Psoas muscle (tissue), 8 donors: ENCODE measurements around the gene KIF21B. TPM values are rescaled to one million over a fixed set of nuclear protein-coding genes. Genes with fewer than 3 reads are reported as not detected.

ENCODE experiments used
- ATAC-seq, 4 donors: fragments of 200-7000 bp; cut with Tn5 transposase; one replicate each; pipeline ENCODE4 v1.9.1; 2020; ENCODE audit warnings: moderate library complexity in 3 of 4, mild to moderate bottlenecking in 2 of 4
- DNase-seq, 2 donors: peaks; one replicate each; pipeline ENCODE4 v3.0.0-alpha.2; 2020
- H3K27ac ChIP-seq: fragments of 200-600 bp; one replicate; pipeline ENCODE4 v1.8.0; 2022
- H3K27me3 ChIP-seq, 3 donors: fragments of 200-600 bp in 1 of 3; one replicate each; pipeline versions ENCODE4 v1.6.1 to v1.8.0; 2013 to 2022; ENCODE audit warnings: low read length in 2 of 3, mild to moderate bottlenecking in 2 of 3, moderate library complexity in 1 of 3; ENCODE audit not compliant: insufficient read depth in 3 of 3
- H3K36me3 ChIP-seq, 2 donors: fragments of 200-600 bp in 1 of 2; one replicate each; pipeline versions ENCODE4 v1.6.1 to v1.8.0; 2013 to 2022; ENCODE audit warnings: low read depth in 1 of 2, mild to moderate bottlenecking in 1 of 2, moderate library complexity in 1 of 2; ENCODE audit not compliant: insufficient read depth in 1 of 2
- H3K4me1 ChIP-seq: fragments of 200-600 bp; one replicate; pipeline ENCODE4 v1.8.0; 2022
- H3K4me3 ChIP-seq: fragments of 200-600 bp; one replicate; pipeline ENCODE4 v1.8.0; 2022; ENCODE audit warnings: mild to moderate bottlenecking
- H3K9me3 ChIP-seq: fragments of 200-600 bp; one replicate; pipeline ENCODE4 v1.8.0; 2022
- WGBS, 3 donors: extraction: QIAGEN DNeasy Blood & Tissue Kit; methylation state at CpG; one replicate each; pipeline versions ENCODE4 v1.1.6 to v1.1.7; 2013; 5-methylcytosine and 5-hydroxymethylcytosine counted together
- intact Hi-C, 2 donors: fragments of 100-400 bp; cut with DNase I; formaldehyde crosslinking; loops; one replicate each; pipeline versions ENCODE4 v1.11.0 to v1.14.2; 2022
- polyA plus RNA-seq, 3 donors: library from polyadenylated mRNA; stranded (reverse); fragments of 200-250 nt; gene quantifications; one replicate each; pipeline ENCODE4 v1.2.3, GENCODE V29; 2013
- total RNA-seq, 4 donors: library from RNA; stranded (reverse); fragmentation: NEBNext Ultra II Directional in 2 of 4; extraction: Animal tissue kit (Norgen Biotek cat#: 25700) in 2 of 4; gene quantifications; one replicate each; pipeline versions ENCODE4 v1.2.1 to v1.2.4, GENCODE V29; 2021 to 2023
- TF ChIP-seq, protein P1 (sequence below): fragments of 200-600 bp; IDR thresholded peaks from one replicate; pipeline ENCODE4 v1.8.0; 2022; ENCODE audit warnings: antibody characterized with exemption
- donor health status: healthy with polysubstance abuse.
- donor health status: DM: no; HTN: no; CAD: no; lungs with moderate emphysema.
- donor health status: Bipolar disorder and iron deficiency.
- donor health status: healthy.
- donor health status: DM: yes; HTN: yes; CAD: no.
- donor health status: DM: no; HTN: no; CAD: no.
- donor health status: DM: no; HTN: no; CAD: no.
- donor health status: DM: yes; HTN: yes; CAD: no.

The KIF21B gene
- total and polyA plus RNA-seq, 7 donors, result 0.04 to 0.81 (median 0.20) TPM

DNA sequence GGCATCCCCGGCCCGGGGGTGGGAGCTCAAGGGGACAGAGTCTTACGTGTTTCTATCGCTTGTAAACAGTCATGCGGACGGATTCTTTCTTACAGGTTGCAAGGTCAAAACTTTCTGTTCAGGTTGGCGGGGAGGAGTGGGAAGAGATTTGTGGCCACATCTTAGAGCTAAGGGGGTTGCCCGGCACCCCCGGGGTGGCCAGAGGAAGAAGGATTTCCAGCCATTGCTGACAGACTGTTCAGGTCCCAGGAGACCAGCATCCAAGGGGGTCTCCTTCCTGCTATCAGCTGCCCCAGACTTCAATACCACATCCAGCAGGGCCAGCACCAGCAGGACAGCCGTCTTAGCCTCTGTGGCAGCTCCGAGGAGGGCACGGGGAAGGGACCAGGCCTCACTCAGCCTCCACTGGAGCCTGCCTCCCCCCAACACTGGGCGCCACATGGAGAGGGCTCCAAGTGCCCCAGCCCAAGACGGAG is 52.0 kb downstream of the KIF21B start:
- ATAC-seq, result peak in 1 of 4 donors; percentile 7
- intact Hi-C loops, result loop anchor here in 1 of 2 donors (5.0 kb wide), 1 partner anchor 146 kb away; no protein-coding TSS in a partner anchor
- Histone ChIP-seq H3K36me3 (no peaks in the 10 kb centered on the region), H3K27ac (no peak overlapping the region), H3K27me3 (no peaks in the 10 kb centered on the region), H3K9me3 (no peaks in the 10 kb centered on the region), H3K4me1 (no peaks in the 10 kb centered on the region), H3K4me3 (no peak overlapping the region)
- no peak for DNase-seq
- WGBS, 3 donors, result 86 to 89% (median 88%) methylated on average over 14 of the region's 14 CpGs
- TF ChIP-seq, protein P1, sequence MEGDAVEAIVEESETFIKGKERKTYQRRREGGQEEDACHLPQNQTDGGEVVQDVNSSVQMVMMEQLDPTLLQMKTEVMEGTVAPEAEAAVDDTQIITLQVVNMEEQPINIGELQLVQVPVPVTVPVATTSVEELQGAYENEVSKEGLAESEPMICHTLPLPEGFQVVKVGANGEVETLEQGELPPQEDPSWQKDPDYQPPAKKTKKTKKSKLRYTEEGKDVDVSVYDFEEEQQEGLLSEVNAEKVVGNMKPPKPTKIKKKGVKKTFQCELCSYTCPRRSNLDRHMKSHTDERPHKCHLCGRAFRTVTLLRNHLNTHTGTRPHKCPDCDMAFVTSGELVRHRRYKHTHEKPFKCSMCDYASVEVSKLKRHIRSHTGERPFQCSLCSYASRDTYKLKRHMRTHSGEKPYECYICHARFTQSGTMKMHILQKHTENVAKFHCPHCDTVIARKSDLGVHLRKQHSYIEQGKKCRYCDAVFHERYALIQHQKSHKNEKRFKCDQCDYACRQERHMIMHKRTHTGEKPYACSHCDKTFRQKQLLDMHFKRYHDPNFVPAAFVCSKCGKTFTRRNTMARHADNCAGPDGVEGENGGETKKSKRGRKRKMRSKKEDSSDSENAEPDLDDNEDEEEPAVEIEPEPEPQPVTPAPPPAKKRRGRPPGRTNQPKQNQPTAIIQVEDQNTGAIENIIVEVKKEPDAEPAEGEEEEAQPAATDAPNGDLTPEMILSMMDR, result no peak

DNA sequence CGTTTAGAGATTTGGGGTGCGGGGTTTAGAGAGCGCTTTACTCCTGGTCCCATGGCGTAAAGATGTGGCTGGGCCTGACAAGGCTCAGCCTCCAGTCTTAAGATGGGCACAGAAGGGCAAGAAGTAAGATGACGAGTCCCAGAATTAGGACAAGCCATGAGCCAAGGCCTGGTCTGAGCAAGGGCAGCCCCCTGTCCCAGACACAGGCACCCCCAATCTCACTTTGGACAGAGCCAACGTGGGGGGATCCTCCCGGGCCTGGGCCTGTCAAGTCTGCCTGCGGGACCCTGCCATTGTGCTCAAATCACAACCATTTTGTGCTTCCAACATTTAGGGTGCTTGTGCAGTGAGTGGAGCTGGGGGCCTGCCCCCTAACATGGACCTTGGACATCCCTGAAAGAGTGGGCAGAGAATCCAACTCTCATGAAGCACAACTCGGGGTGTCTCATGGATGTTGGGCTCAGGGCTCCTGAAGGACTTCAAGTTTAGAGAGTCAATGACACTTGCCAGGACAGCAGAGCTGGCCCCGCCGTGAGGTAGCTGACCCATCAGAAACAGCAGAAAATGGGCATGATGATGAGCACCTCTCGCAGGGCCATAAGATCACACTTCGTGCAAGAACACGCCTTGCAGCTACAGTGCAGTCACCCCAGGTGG is 52.6 kb downstream of the KIF21B start:
- H3K27ac ChIP-seq, result no peak overlapping the region
- WGBS, 3 donors, result 93 to 97% (median 94%) methylated on average over 14 of the region's 14 CpGs
- H3K36me3 ChIP-seq, result no peaks in the 10 kb centered on the region
- H3K4me3 ChIP-seq, result no peak overlapping the region
- intact Hi-C loops, result loop anchor here in 1 of 2 donors (5.0 kb wide), 1 partner anchor 146 kb away; no protein-coding TSS in a partner anchor
- H3K9me3 ChIP-seq, result no peaks in the 10 kb centered on the region
- H3K27me3 ChIP-seq, result no peaks in the 10 kb centered on the region
- no peaks in the 10 kb centered on the region for H3K4me1 ChIP-seq
- ATAC-seq (no peak), DNase-seq (no peak)
- TF ChIP-seq, protein P1, result no peak

DNA sequence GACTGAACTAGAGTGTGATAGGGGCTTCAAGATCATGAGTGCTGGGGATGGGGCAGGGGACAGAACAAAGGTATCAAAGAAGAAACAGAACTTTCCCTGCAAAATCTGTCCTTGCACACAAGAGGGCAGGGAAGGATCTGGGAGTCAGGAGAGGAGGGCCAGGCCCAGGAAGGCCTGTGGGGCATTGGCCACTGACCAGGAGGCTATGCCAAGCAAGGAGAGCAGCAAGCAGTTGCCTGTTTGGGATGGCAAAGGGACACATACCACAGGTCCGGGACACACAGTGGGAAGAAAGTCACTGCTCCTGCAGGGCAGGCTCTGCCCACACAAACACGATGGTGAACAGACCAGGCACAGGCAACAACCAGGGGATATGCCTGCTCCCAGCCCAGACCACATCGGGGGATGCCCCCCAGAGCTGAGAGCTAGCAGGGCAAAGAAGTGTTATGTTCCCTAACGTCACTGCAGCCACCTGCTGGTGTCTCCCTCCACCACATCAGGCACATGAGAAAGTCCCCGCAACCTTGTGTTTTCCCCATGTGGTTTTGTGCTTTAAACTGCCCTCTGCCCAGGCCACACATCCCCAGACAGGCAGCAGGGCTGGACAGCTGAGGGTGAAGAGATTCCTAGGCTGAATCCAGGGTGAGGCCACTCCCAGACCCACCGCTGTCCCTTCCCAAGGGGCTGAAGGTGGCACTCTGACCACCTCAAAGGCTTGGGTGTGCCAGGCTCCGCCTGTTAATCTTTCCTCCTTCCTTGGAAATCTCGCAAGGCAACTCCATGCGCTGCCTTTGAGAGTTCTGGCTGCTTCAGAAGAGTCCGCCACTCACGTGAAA is 53.6 kb downstream of the KIF21B start:
- ATAC-seq (peak in 2 of 4 donors; percentile 25 to 48), DNase-seq (no peak)
- no peaks in the 10 kb centered on the region for H3K36me3 ChIP-seq
- TF ChIP-seq, protein P1, result no peak
- no peak overlapping the region for H3K27ac ChIP-seq
- H3K27me3 ChIP-seq, result no peaks in the 10 kb centered on the region
- no peak overlapping the region for H3K4me3 ChIP-seq
- 68 to 78% (median 69%) methylated on average over 11 of the region's 11 CpGs for WGBS, 3 donors
- no peaks in the 10 kb centered on the region for H3K9me3 ChIP-seq
- H3K4me1 ChIP-seq, result no peaks in the 10 kb centered on the region
- intact Hi-C loops, result loop anchor here in 1 of 2 donors (5.0 kb wide), 1 partner anchor 147 kb away; no protein-coding TSS in a partner anchor

DNA sequence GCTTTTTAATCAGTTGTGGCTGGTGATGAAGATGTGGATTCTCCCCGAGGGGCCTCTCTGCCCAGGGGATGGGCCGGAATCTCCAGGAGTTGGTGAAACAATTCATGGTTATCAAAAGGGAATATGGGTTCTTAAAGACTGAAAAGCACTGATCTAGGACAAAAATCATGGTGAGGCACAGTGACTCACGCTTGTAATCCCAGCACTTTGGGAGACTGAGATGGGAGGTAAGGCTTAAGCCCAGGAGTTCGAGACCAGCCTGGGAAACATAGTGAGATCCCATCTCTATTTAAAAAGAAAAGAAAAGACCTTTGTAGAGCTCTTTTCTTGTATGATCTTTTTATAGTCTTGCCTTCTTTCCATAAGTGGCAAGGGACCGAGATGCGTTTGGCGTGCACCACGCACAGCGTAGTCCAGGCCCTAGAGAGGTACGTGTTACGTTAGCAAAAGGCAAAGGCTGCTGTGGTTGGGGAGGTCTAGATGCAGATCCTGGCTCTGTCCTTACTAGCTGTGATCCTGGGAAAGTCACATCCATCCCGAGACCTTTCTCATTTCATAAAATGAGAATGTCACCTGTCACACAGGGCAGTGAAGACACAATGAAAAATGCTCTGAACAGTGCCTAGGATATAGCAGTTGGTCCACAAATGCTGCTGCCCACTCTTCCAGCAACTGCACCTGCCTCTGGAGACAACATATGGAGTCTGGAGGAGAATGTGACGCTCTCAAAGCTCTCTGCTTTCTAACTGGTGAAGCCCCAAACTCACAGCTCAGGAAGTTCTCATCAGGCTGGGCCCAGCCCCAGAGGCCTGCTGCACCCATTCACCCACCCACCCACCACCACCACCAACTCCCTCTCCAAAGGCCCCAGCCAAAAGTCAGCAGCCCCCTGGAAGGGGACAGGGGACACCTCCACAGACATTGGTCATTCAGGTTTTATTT is 54.8 kb downstream of the KIF21B start:
- DNase-seq (no peak), ATAC-seq (no peak)
- H3K27ac ChIP-seq, result no peak overlapping the region
- no peaks in the 10 kb centered on the region for H3K4me1 ChIP-seq
- no peak overlapping the region for H3K4me3 ChIP-seq
- no peaks in the 10 kb centered on the region for H3K9me3 ChIP-seq
- H3K27me3 ChIP-seq, result no peaks in the 10 kb centered on the region
- WGBS, 3 donors, result 90 to 96% (median 96%) methylated on average over 13 of the region's 13 CpGs
- no peaks in the 10 kb centered on the region for H3K36me3 ChIP-seq
- TF ChIP-seq, protein P1, result no peak
- intact Hi-C loops, result no loop called here
